DLD1 (cell line): ENCODE data around the gene HOXC12.

Experiments used
- in situ Hi-C: cut with HindIII; loops from 2 replicates; pipeline ENCODE4 v1.10.0; 2017; ENCODE audit warnings: low sequenced_read_pairs

The HOXC12 gene

GRCh38 chr12:53955776-53956250, 1.1 kb downstream of the HOXC12 start:
- in situ Hi-C loops, result no loop called here

DNA sequence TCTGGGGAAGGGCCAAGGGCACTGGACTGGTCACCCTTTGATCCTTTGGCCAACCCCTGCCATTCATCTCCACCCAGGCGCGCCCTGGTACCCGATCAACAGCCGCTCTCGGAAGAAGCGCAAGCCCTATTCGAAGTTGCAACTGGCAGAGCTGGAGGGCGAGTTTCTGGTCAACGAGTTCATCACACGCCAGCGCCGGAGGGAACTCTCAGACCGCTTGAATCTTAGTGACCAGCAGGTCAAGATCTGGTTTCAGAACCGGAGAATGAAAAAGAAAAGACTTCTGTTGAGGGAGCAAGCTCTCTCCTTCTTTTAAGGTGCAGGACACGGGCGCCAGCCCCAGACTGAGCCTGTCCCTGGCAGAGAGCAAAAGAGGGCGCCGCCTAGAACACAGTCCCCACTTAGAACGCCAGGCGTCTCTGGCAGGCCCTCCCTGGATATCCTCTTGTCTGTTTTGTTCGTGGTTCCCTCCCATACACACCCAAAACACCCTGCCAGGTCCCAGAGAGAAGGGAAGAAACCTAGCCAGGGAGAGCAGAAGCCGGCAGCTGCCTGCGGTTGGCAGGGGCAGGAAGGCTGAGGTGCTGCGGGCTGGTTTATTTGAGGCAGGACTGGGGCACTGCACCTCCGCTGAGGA, 1.7 kb downstream of the HOXC12 start:
- in situ Hi-C loops, result no loop called here

GRCh38 chr12:53956914-53957536, 2.3 kb downstream of the HOXC12 start:
- in situ Hi-C loops, result no loop called here

GRCh38 chr12:53958128-53958527, 3.4 kb downstream of the HOXC12 start:
- in situ Hi-C loops, result no loop called here

DNA sequence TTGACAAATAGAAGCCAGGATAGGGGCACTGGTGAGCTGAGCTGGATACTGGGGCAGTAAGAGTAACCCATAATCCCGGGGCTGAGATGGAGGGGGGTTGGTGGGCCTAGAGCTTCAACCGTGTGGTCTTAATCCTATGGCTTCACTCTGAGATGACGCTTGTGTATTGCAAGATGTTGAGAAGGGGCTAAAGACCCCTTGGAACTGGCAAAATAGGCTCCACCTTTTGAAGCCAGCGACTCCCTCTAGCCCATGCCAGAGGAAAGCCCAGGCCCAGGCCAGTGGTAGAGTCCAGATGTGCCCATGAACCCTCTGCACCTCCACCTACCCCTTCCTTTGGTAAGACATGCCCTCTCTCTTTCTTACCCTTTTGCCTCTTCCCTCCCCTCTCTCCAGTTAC, 4.6 kb downstream of the HOXC12 start:
- in situ Hi-C loops, result no loop called here

- in situ Hi-C loops, result no loop called here
Measured at GRCh38 chr12:53960187-53961024, 5.7 kb downstream of the HOXC12 start.

DNA sequence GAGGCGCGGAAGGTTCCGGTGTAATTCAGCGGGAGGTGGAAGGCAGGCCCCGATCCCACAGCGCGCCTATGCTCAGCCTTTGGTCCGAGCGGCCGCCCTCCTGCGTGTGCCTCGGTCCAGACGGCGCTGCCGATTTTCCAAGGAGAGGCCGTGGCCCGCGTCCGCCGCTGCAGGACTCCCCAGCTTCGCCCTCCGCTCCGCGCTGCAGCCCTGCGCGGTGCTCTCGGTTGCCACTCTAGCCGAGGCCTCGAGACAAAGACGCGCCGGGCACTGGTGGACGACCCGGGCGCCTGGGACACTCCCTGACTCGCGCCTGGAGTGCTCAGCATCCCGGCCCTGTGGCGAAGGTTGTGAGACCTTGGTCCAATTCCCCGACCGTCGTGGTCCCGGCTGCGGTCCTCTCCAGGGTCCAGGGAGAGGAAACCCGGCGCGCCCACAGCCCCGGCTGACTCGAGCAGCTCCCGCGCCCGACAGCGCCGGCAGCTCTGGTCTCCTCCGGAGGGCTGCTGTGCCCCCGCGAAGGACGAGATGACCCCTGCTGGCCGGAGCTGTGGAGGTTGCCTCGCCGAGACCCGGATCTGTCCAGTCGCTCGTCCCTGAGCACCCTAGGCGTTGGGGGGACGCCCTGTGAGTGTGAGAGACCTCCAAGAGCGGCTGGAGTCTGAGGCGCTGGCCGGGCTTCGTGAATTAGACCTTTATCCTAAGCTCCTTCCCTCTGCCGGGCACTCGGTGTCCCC, 6.5 kb downstream of the HOXC12 start:
- in situ Hi-C loops, result no loop called here

- in situ Hi-C loops, result no loop called here
Measured at GRCh38 chr12:53963005-53963404, 8.3 kb downstream of the HOXC12 start.

DNA sequence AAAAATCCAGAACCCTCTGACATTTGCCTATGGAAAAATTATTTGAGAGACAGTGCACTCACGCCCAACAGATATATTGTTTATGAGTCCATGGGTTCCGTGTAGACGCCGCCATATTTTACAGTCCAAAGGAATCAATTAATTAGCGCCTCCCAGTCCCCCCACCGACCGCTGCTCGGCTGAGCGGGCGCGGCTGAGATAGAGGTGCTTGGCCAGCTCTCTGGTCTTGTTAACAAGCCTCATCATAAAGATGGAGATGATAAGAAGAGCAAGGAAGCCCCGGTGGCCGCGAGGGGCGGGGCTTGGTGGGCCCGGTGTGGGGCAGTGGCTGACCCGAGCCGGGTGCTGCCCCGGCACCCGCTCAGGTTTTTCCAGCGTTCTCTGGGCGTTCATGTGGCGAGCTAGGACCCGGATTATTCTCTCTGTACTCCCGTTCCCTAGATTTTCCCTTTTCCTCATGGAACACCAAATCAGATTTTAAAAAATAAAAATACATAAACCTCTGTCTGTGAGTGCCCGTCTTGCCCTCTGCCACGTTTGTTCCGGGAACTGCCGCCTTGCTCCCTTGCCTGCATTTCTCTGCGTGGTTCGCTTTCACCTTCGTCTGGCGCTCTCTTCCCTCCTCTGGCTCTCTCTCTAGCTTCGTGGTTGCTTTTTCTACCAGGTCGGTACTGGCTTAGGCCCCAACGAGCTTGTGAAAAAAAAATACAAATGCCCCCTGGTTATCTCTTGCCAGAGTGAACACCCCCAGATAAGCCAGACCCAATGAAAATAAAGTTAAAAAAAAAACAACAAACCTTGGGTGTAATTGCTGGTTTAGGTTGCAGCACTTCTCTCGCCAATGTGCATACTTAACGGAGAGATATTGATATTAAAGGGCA, 9.0 kb downstream of the HOXC12 start:
- in situ Hi-C loops, result no loop called here

GRCh38 chr12:53964315-53964713, 9.6 kb downstream of the HOXC12 start:
- in situ Hi-C loops, result no loop called here

- in situ Hi-C loops, result no loop called here
Measured at GRCh38 chr12:53965281-53966084, 10.8 kb downstream of the HOXC12 start.

GRCh38 chr12:53966085-53966384, 11.3 kb downstream of the HOXC12 start:
- in situ Hi-C loops, result no loop called here

GRCh38 chr12:53966385-53967133, 11.9 kb downstream of the HOXC12 start:
- in situ Hi-C loops, result no loop called here

DNA sequence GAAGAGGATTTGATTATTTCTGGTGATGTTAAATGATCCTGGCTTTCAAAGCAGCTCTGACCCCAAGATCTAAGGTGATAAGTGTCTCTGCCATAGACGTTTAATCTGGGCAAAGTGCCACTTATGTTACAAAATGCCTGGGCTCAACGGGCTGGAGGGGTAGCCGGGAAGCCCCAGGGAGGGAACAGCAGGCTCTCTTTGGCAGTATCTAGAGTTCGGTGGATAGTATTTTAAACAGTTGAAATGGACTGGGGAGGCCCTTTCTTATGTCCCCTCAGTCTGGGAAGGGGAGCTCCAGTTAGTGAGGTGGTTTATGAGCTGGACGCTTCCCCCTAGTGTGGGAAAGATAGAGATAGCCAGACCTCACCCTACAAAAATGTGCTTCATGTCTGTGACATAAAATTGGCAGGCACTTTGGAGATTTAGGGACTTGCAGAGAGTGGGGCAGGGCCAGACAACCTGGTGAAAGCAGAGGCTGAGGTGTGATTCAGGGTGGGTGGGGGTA, 12.8 kb downstream of the HOXC12 start:
- in situ Hi-C loops, result no loop called here

- in situ Hi-C loops, result no loop called here
Measured at GRCh38 chr12:53968214-53969127, 13.8 kb downstream of the HOXC12 start.

- in situ Hi-C loops, result no loop called here
Measured at GRCh38 chr12:53969588-53970259, 15.0 kb downstream of the HOXC12 start.

DNA sequence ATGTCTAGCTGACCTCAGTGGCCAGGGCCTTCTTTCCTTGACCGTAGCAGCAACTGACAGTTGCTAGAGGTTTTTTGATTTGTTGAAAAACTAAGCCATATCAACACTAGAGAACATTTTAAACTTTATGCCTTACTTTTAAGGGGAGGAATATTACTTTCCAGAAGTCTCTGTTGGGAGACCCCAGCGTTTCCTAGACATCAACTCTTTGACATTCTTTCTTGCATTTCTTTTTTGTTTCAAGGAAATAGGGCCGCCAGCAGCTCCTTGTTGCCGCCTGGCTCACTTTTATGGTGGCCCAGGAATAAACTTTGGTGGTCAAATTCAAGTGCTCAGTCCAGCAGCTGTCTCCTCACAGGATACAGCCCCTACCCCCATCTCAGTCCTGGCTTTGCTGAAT, 15.7 kb downstream of the HOXC12 start:
- in situ Hi-C loops, result no loop called here
